Measurements from ENCODE around the gene TAF6L. TPM values are rescaled to one million over a fixed set of nuclear protein-coding genes. Genes with fewer than 3 reads are reported as not detected.

Gene TAF6L
- total RNA-seq, 1 donor from 2014 or later: 37.6 TPM

GRCh38 chr11:62792202-62792575 is 21.0 kb downstream of the TAF6L start:
- Mint-ChIP-seq H3K4me3 (peak overlapping the region; percentile 95), H3K9me3 (no peaks in the 10 kb centered on the region), H3K36me3 (peaks cover 31% of the 10 kb centered on the region), H3K27ac (peak overlapping the region; percentile 97), H3K27me3 (no peaks in the 10 kb centered on the region), H3K4me1 (ENCODE audit: unreplicated experiment) (peaks cover 27% of the 10 kb centered on the region)
- TF ChIP-seq CTCF (conservative IDR thresholded peaks at IDR 0.05): no peak
- no peak for DNase-seq (ENCODE audit: extremely low spot score, unreplicated experiment)

GRCh38 chr11:62794201-62794775 is 23.1 kb downstream of the TAF6L start:
- Mint-ChIP-seq H3K36me3 (peaks cover 33% of the 10 kb centered on the region), H3K4me3 (peak overlapping the region; percentile 9), H3K9me3 (no peaks in the 10 kb centered on the region), H3K4me1 (ENCODE audit: unreplicated experiment) (peaks cover 21% of the 10 kb centered on the region), H3K27me3 (no peaks in the 10 kb centered on the region), H3K27ac (peak overlapping the region; percentile 32)
- DNase-seq (ENCODE audit: extremely low spot score, unreplicated experiment): no peak
- no peak for TF ChIP-seq CTCF (conservative IDR thresholded peaks at IDR 0.05)

- Mint-ChIP-seq H3K4me3 (no peak overlapping the region), H3K27ac (no peak overlapping the region), H3K4me1 (ENCODE audit: unreplicated experiment) (peaks cover 10% of the 10 kb centered on the region), H3K9me3 (no peaks in the 10 kb centered on the region), H3K27me3 (no peaks in the 10 kb centered on the region), H3K36me3 (peaks cover 42% of the 10 kb centered on the region)
- no peak for TF ChIP-seq CTCF (conservative IDR thresholded peaks at IDR 0.05)
- no peak for DNase-seq (ENCODE audit: extremely low spot score, unreplicated experiment)
Observed at GRCh38 chr11:62796281-62796680, 25.1 kb downstream of the TAF6L start.

- H3K4me3 Mint-ChIP-seq: no peak overlapping the region
- no peaks in the 10 kb centered on the region for H3K27me3 Mint-ChIP-seq
- TF ChIP-seq CTCF (conservative IDR thresholded peaks at IDR 0.05): no peak
- peaks cover 9% of the 10 kb centered on the region for H3K4me1 Mint-ChIP-seq (ENCODE audit: unreplicated experiment)
- H3K36me3 Mint-ChIP-seq: peaks cover 40% of the 10 kb centered on the region
- H3K27ac Mint-ChIP-seq: peak overlapping the region; percentile 39
- DNase-seq (ENCODE audit: extremely low spot score, unreplicated experiment): no peak
- no peaks in the 10 kb centered on the region for H3K9me3 Mint-ChIP-seq
Observed at GRCh38 chr11:62799486-62799885, 28.3 kb downstream of the TAF6L start.

GRCh38 chr11:62801071-62801470 is 29.9 kb downstream of the TAF6L start:
- peaks cover 30% of the 10 kb centered on the region for H3K36me3 Mint-ChIP-seq
- no peaks in the 10 kb centered on the region for H3K27me3 Mint-ChIP-seq
- peaks cover 9% of the 10 kb centered on the region for H3K4me1 Mint-ChIP-seq (ENCODE audit: unreplicated experiment)
- no peaks in the 10 kb centered on the region for H3K9me3 Mint-ChIP-seq
- peak overlapping the region; percentile 85 for H3K27ac Mint-ChIP-seq
- TF ChIP-seq CTCF (conservative IDR thresholded peaks at IDR 0.05): no peak
- DNase-seq (ENCODE audit: extremely low spot score, unreplicated experiment): no peak
- H3K4me3 Mint-ChIP-seq: peak overlapping the region; percentile 50
